Uterus (tissue), 2 donors: Measurements from ENCODE around the gene KRT23.

Experiments
- CTCF ChIP-seq, 4 experiments: fragments of 200-600 bp in 2 of 4; fragments of 450-650 bp in 2 of 4; sonication (generic) in 2 of 4; IDR thresholded peaks; one replicate each; pipeline ENCODE4 v1.5.1; 2016 to 2019; ENCODE audit warnings: antibody characterized with exemption in 4 of 4, mild to moderate bottlenecking in 2 of 4, moderate library complexity in 1 of 4
- POLR2A ChIP-seq, 2 donors: fragments of 450-650 bp; IDR thresholded peaks; one replicate each; pipeline ENCODE4 v1.6.1; 2016; ENCODE audit warnings: antibody characterized with exemption in 2 of 2, mild to moderate bottlenecking in 1 of 2, moderate library complexity in 1 of 2

DNA sequence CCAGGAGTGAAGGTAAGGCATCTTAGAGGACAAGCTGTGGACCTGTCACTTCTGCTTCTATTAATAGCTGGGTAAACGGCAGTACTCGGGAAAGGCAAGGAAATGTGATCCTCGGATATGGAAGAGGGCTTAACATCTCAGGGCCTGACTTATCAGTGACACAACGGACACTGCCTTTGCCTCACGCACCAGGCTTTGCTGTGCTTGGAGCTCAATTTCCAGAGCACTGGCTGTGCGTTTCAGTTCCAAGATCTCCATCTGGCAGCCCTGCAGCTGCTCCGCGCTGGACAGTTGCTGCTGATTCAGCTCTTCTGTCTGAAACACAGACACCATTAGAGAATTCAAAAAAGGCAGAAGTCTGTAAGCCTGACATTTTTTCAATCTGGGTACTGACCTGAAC is 43.1 kb upstream of the KRT23 start:
- no peak for TF ChIP-seq CTCF (IDR thresholded peaks at IDR 0.05)
- TF ChIP-seq POLR2A (IDR thresholded peaks at IDR 0.05) = no peak
